ENCODE measurements around the gene TMEM138.

DNA sequence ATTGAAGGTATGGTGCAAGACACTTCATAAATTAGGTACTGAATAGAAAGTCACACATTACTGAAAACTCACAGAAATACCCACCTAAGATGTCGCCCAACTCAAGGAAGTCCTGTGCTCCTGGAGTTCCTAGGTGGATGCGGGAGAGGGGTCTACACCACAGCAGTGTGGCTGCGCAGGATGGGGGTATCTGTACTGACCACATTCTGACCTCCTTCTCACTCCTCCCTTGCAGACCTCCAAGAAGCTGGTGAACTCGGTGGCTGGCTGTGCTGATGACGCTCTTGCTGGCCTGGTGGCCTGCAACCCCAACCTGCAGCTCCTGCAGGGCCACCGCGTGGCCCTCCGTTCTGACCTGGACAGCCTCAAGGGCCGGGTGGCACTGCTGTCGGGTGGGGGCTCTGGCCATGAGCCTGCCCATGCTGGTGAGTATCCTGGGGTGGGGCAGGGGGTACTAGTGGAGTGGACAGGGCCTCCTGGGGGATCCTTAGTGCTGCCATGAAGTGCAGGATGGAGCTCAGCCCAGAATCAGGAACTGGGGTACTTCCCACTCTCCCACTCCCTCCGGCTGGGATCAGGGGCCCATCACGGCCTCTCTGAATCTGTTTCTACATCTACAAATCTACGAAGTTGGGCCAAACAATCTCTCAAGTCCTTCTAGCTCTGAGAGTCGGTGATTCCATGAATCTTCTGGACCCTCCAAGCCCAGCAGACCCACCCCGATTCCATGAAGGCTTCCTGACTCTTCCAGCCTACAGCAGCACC lies 24.3 kb upstream of the TMEM138 start:
- TF ChIP-seq, protein P1, sequence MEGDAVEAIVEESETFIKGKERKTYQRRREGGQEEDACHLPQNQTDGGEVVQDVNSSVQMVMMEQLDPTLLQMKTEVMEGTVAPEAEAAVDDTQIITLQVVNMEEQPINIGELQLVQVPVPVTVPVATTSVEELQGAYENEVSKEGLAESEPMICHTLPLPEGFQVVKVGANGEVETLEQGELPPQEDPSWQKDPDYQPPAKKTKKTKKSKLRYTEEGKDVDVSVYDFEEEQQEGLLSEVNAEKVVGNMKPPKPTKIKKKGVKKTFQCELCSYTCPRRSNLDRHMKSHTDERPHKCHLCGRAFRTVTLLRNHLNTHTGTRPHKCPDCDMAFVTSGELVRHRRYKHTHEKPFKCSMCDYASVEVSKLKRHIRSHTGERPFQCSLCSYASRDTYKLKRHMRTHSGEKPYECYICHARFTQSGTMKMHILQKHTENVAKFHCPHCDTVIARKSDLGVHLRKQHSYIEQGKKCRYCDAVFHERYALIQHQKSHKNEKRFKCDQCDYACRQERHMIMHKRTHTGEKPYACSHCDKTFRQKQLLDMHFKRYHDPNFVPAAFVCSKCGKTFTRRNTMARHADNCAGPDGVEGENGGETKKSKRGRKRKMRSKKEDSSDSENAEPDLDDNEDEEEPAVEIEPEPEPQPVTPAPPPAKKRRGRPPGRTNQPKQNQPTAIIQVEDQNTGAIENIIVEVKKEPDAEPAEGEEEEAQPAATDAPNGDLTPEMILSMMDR (IDR thresholded peaks at IDR 0.05): no peak
- TF ChIP-seq POLR2A (IDR thresholded peaks at IDR 0.05) (no peak), POLR2AphosphoS5 (IDR thresholded peaks at IDR 0.05) (no peak)
